Lower lobe of right lung (tissue), 2 donors: ENCODE results near the gene ODF4. TPM values are rescaled to one million over a fixed set of nuclear protein-coding genes. Genes with fewer than 3 reads are reported as not detected.

Experiments used
- ATAC-seq, 2 donors: fragments of 200-7000 bp; cut with Tn5 transposase; one replicate each; pipeline ENCODE4 v1.9.1; 2020 to 2022; ENCODE audit warnings: mild to moderate bottlenecking in 2 of 2, moderate library complexity in 2 of 2
- DNase-seq: peaks from one replicate; pipeline ENCODE4 v3.0.0-alpha.2; 2020
- H3K27ac ChIP-seq: fragments of 200-600 bp; one replicate; pipeline ENCODE4 v1.8.0; 2022
- H3K27me3 ChIP-seq: fragments of 200-600 bp; one replicate; pipeline ENCODE4 v1.8.0; 2022; ENCODE audit warnings: low read depth
- H3K36me3 ChIP-seq: fragments of 200-600 bp; one replicate; pipeline ENCODE4 v1.8.0; 2022; ENCODE audit warnings: mild to moderate bottlenecking
- H3K4me1 ChIP-seq: fragments of 200-600 bp; one replicate; pipeline ENCODE4 v1.8.0; 2022
- H3K4me3 ChIP-seq: fragments of 200-600 bp; one replicate; pipeline ENCODE4 v1.8.0; 2022; ENCODE audit warnings: mild to moderate bottlenecking
- H3K9me3 ChIP-seq: fragments of 200-600 bp; one replicate; pipeline ENCODE4 v1.8.0; 2022
- CTCF ChIP-seq: fragments of 200-600 bp; IDR thresholded peaks from one replicate; pipeline ENCODE4 v1.8.0; 2022; ENCODE audit warnings: antibody characterized with exemption, mild to moderate bottlenecking
- intact Hi-C: fragments of 100-400 bp; cut with DNase I; formaldehyde crosslinking; loops from one replicate; pipeline ENCODE4 v1.11.0; 2022
- total RNA-seq: library from RNA; stranded (reverse); fragmentation: NEBNext Ultra II Directional; extraction: Animal tissue kit (Norgen Biotek cat#: 25700); gene quantifications from one replicate; pipeline ENCODE4 v1.2.1, GENCODE V29; 2021
- donor health status: DM: no; HTN: yes; CAD: no; lungs with severe emphysema.

The ODF4 gene
- total RNA-seq, 1 donor from 2014 or later = not detected

GRCh38 chr17:8326511-8327302 lies 12.9 kb upstream of the ODF4 start:
- no peak for TF ChIP-seq CTCF
- peak overlapping the region; percentile 78 for H3K27ac ChIP-seq
- no peaks in the 10 kb centered on the region for H3K36me3 ChIP-seq
- H3K27me3 ChIP-seq = peaks cover 16% of the 10 kb centered on the region
- ATAC-seq (peak; percentile 72 to 74), DNase-seq (no peak)
- intact Hi-C loops = no loop called here
- peak overlapping the region; percentile 64 for H3K4me3 ChIP-seq
- H3K4me1 ChIP-seq = peaks cover 30% of the 10 kb centered on the region
- H3K9me3 ChIP-seq = no peaks in the 10 kb centered on the region

GRCh38 chr17:8327303-8327649 lies 12.4 kb upstream of the ODF4 start:
- DNase-seq = no peak
- Histone ChIP-seq H3K27ac (peak overlapping the region; percentile 78), H3K9me3 (no peaks in the 10 kb centered on the region), H3K36me3 (no peaks in the 10 kb centered on the region), H3K4me1 (peaks cover 30% of the 10 kb centered on the region), H3K27me3 (peaks cover 16% of the 10 kb centered on the region), H3K4me3 (peak overlapping the region; percentile 64)
- ATAC-seq = peak; percentile 19 to 43
- intact Hi-C loops = no loop called here
- TF ChIP-seq CTCF = no peak

- Histone ChIP-seq H3K4me3 (no peak overlapping the region), H3K27ac (no peak overlapping the region), H3K9me3 (no peaks in the 10 kb centered on the region), H3K36me3 (no peaks in the 10 kb centered on the region), H3K27me3 (peaks cover 11% of the 10 kb centered on the region), H3K4me1 (peaks cover 6% of the 10 kb centered on the region)
- TF ChIP-seq CTCF = no peak
- intact Hi-C loops = no loop called here
- no peak for ATAC-seq
- no peak for DNase-seq
Measured at GRCh38 chr17:8332128-8332527, 7.5 kb upstream of the ODF4 start.

GRCh38 chr17:8332688-8333087 lies 7.0 kb upstream of the ODF4 start:
- ATAC-seq (no peak), DNase-seq (no peak)
- H3K27me3 ChIP-seq = peaks cover 5% of the 10 kb centered on the region
- H3K9me3 ChIP-seq = no peaks in the 10 kb centered on the region
- no peak for TF ChIP-seq CTCF
- no peaks in the 10 kb centered on the region for H3K36me3 ChIP-seq
- no peak overlapping the region for H3K27ac ChIP-seq
- H3K4me1 ChIP-seq = peaks cover 3% of the 10 kb centered on the region
- H3K4me3 ChIP-seq = no peak overlapping the region
- intact Hi-C loops = no loop called here

GRCh38 chr17:8333281-8333680 lies 6.4 kb upstream of the ODF4 start:
- H3K27me3 ChIP-seq = no peaks in the 10 kb centered on the region
- ATAC-seq (no peak), DNase-seq (no peak)
- intact Hi-C loops = no loop called here
- H3K27ac ChIP-seq = no peak overlapping the region
- peaks cover 7% of the 10 kb centered on the region for H3K4me1 ChIP-seq
- no peaks in the 10 kb centered on the region for H3K9me3 ChIP-seq
- no peaks in the 10 kb centered on the region for H3K36me3 ChIP-seq
- no peak for TF ChIP-seq CTCF
- no peak overlapping the region for H3K4me3 ChIP-seq
